Endothelial cell of umbilical vein (primary cell): ENCODE data around the gene MAGI1. TPM values are rescaled to one million over a fixed set of nuclear protein-coding genes. Genes with fewer than 3 reads are reported as not detected.
"Not testable (repeated sequence)": the region's sequence is repeated elsewhere in the genome, so short reads cannot be mapped to it uniquely, and the experiment has no call there.

Experiments
- BruUV-seq: library from RNA; stranded (reverse); fragments of 400-500 nt; replicated peaks from 2 replicates; lab custom pipeline; 2021; lab: Mats Ljungman, UMichigan
- CTCF ChIA-PET: fragments of 300-600, 350-600 bp; sonication (Branson Sonifier 250); formaldehyde crosslinking; loops from one replicate; lab custom pipeline; 2021; ENCODE audit warnings: antibody characterized with exemption, inconsistent platforms; lab: Charles Lee
- POLR2A ChIA-PET: fragments of 300-600, 350-600 bp; sonication (Branson Sonifier 250); formaldehyde crosslinking; loops from one replicate; lab custom pipeline; 2021; ENCODE audit warnings: antibody characterized with exemption, inconsistent platforms; lab: Charles Lee
- DNase-seq: peaks from one replicate; pipeline ENCODE4 v3.0.0-alpha.2; 2011; ENCODE audit warnings: low read depth, low spot score
- FAIRE-seq: peaks from 2 replicates; lab custom pipeline; 2011; peaks lifted over from hg19 to GRCh38; lab: Jason Lieb, UNC
- H2AFZ ChIP-seq: 2 replicates; pipeline ENCODE4 v1.6.0; 2012; ENCODE audit warnings: low read depth, low read length, control low read depth, inconsistent platforms
- H3K27ac ChIP-seq: 2 replicates; pipeline ENCODE4 v1.5.1; 2011; ENCODE audit warnings: low read depth, mild to moderate bottlenecking, control low read depth, low read length, moderate library complexity; ENCODE audit not compliant: insufficient read depth
- H3K27me3 ChIP-seq, 2 experiments: 2 replicates each; pipeline versions ENCODE4 v1.6.0 to v1.6.1; 2011; ENCODE audit warnings: low read length in 2 of 2, mixed read lengths in 1 of 2; ENCODE audit not compliant: control insufficient read depth in 2 of 2, insufficient read depth in 2 of 2
- H3K36me3 ChIP-seq, 2 experiments: 2 replicates in 1 of 2; 3 replicates in 1 of 2; pipeline ENCODE4 v1.5.1; 2011; ENCODE audit warnings: low read length in 2 of 2, mild to moderate bottlenecking in 1 of 2, moderate library complexity in 1 of 2; ENCODE audit not compliant: control insufficient read depth in 2 of 2, insufficient read depth in 2 of 2; ENCODE audit errors: extremely low read depth in 1 of 2
- H3K4me1 ChIP-seq: 3 replicates; pipeline ENCODE4 v1.5.1; 2011; ENCODE audit warnings: mild to moderate bottlenecking, low read length; ENCODE audit not compliant: control insufficient read depth, insufficient read depth; ENCODE audit errors: extremely low read depth
- H3K4me2 ChIP-seq: 2 replicates; pipeline ENCODE4 v1.6.1; 2011; ENCODE audit warnings: low read length, control low read depth, mixed read lengths; ENCODE audit not compliant: insufficient read depth
- H3K4me3 ChIP-seq, 3 experiments: fragments of 200-600 bp in 1 of 3; sonication (generic), shearing (Covaris generic) in 1 of 3; replicated peaks in 1 of 3; 2 replicates each; pipeline ENCODE4 v1.5.1; 2011 to 2016; ENCODE audit warnings: control low read depth in 3 of 3, low read length in 3 of 3, mild to moderate bottlenecking in 2 of 3, inconsistent platforms in 1 of 3, low read depth in 1 of 3, moderate library complexity in 1 of 3; ENCODE audit not compliant: insufficient read depth in 1 of 3
- H3K79me2 ChIP-seq: 2 replicates; pipeline ENCODE4 v1.6.0; 2012; ENCODE audit warnings: low read length, inconsistent platforms; ENCODE audit not compliant: control insufficient read depth, insufficient read depth
- H3K9ac ChIP-seq: replicated peaks from 2 replicates; pipeline ENCODE3; 2011; ENCODE audit warnings: low read length, control low read depth; ENCODE audit not compliant: insufficient read depth; ENCODE audit errors: extremely low read depth
- H3K9me1 ChIP-seq: replicated peaks from 3 replicates; pipeline ENCODE4 v1.6.0; 2011; ENCODE audit warnings: mild to moderate bottlenecking, low read length; ENCODE audit not compliant: control insufficient read depth, insufficient read depth; ENCODE audit errors: extremely low read depth
- H3K9me3 ChIP-seq: replicated peaks from 2 replicates; pipeline ENCODE4 v1.5.1; 2012; ENCODE audit warnings: low read length, inconsistent platforms; ENCODE audit not compliant: control insufficient read depth, insufficient read depth
- H4K20me1 ChIP-seq: replicated peaks from 2 replicates; pipeline ENCODE3; 2011; ENCODE audit warnings: mild to moderate bottlenecking, low read length; ENCODE audit not compliant: control insufficient read depth, insufficient read depth; ENCODE audit errors: extremely low read depth
- CTCF ChIP-seq, 2 donors: IDR thresholded peaks; 1 replicate in 1 of 2; 2 replicates in 1 of 2; pipeline ENCODE4 v1.5.1; 2011; ENCODE audit warnings: low read length in 2 of 2, mild to moderate bottlenecking in 2 of 2, moderate library complexity in 2 of 2, control low read depth in 1 of 2, inconsistent platforms in 1 of 2, low read depth in 1 of 2; ENCODE audit not compliant: insufficient read depth in 1 of 2; ENCODE audit errors: extremely low read depth in 1 of 2
- EZH2 ChIP-seq: IDR thresholded peaks from 2 replicates; pipeline ENCODE4 v1.6.1; 2012; ENCODE audit warnings: borderline replicate concordance, low read depth, mild to moderate bottlenecking, moderate library complexity, low read length, inconsistent platforms; ENCODE audit not compliant: severe bottlenecking
- FOS ChIP-seq: IDR thresholded peaks from 2 replicates; pipeline ENCODE4 v1.6.1; 2011; ENCODE audit warnings: mild to moderate bottlenecking, low read length, moderate library complexity, borderline replicate concordance; ENCODE audit not compliant: insufficient read depth
- GATA2 ChIP-seq: IDR thresholded peaks from 2 replicates; pipeline ENCODE4 v1.7.0; 2011; ENCODE audit warnings: low read depth, mild to moderate bottlenecking, moderate library complexity, mixed read lengths, low read length; ENCODE audit not compliant: insufficient read length, insufficient read depth
- JUN ChIP-seq: IDR thresholded peaks from 2 replicates; pipeline ENCODE4 v1.6.1; 2011; ENCODE audit warnings: borderline replicate concordance, low read depth; ENCODE audit not compliant: insufficient read length, insufficient read depth
- MAX ChIP-seq: IDR thresholded peaks from 2 replicates; pipeline ENCODE4 v1.6.1; 2011; ENCODE audit not compliant: insufficient read depth, insufficient read length
- MYC ChIP-seq: IDR thresholded peaks from one replicate; pipeline ENCODE4 v1.6.1; 2011; ENCODE audit warnings: mild to moderate bottlenecking, low read depth, low read length
- POLR2A ChIP-seq: IDR thresholded peaks from 2 replicates; pipeline ENCODE4 v1.6.1; 2012; ENCODE audit warnings: low read depth, mild to moderate bottlenecking, control low read depth, low read length
- POLR2AphosphoS5 ChIP-seq: IDR thresholded peaks from 2 replicates; pipeline ENCODE4 v1.6.1; 2012; ENCODE audit warnings: low read depth, mild to moderate bottlenecking, control low read depth, low read length, moderate library complexity; ENCODE audit not compliant: insufficient read depth
- dilution Hi-C: fragments of 300-500 bp; cut with MboI; formaldehyde crosslinking; loops from one replicate; pipeline ENCODE4 v1.15.0; 2019; ENCODE audit warnings: low sequenced_read_pairs; ENCODE audit not compliant: extremely low pct_ligation_motif_present
- intact Hi-C: fragments of 100-400 bp; cut with micrococcal nuclease; formaldehyde crosslinking; loops from one replicate; pipeline ENCODE4 v1.10.0; 2022
- polyA plus RNA-seq, 4 experiments: library from polyadenylated mRNA; depleted of rRNA in 3 of 4; stranded (reverse) in 3 of 4; unstranded in 1 of 4; fragments of >200 nt; gene quantifications; 2 replicates each; pipeline versions ENCODE4 v1.2.1 to v1.2.3, GENCODE V29; 2011 to 2012; ENCODE audit warnings: missing spikeins in 1 of 4
- total RNA-seq: library from RNA; stranded (reverse); gene quantifications from 2 replicates; pipeline ENCODE4 v1.2.3, GENCODE V29; 2021

MAGI1 gene
- total and polyA plus RNA-seq, 2 donors (not counting 3 experiments of a cell fraction or from before 2014, with no cell fraction given): 10.1 to 47.9 TPM

GRCh38 chr3:65861718-65862117 is 177.0 kb downstream of the MAGI1 start:
- BruUV-seq: no TSS peak
- FAIRE-seq (no peak), DNase-seq (no peak)
- ChIA-PET CTCF (no interaction called here), POLR2A (no interaction called here)
- H3K9me1 ChIP-seq: no peaks in the 10 kb centered on the region
- no peak overlapping the region for H3K9ac ChIP-seq
- peaks cover 2% of the 10 kb centered on the region for H4K20me1 ChIP-seq
- no peaks in the 10 kb centered on the region for H3K27me3 ChIP-seq
- TF ChIP-seq EZH2: no peak
- TF ChIP-seq FOS: no peak
- no peak for TF ChIP-seq MYC
- TF ChIP-seq GATA2: no peak
- TF ChIP-seq POLR2A: no peak
- TF ChIP-seq MAX: no peak
- no peak for TF ChIP-seq CTCF (IDR thresholded peaks at IDR 0.05; ENCODE audit: extremely low read depth in 1 of 2, insufficient read depth in 1 of 2, low read depth in 1 of 2, low read length in 2 of 2)
- no peak for TF ChIP-seq POLR2AphosphoS5
- TF ChIP-seq JUN: no peak
- H3K4me2 ChIP-seq: no peak overlapping the region
- dilution Hi-C loops (no loop called here), intact Hi-C loops (no loop called here)
- H3K27ac ChIP-seq: no peak overlapping the region
- H3K79me2 ChIP-seq: no peaks in the 10 kb centered on the region
- peaks cover 10% of the 10 kb centered on the region for H3K4me1 ChIP-seq
- H2AFZ ChIP-seq: no peak overlapping the region
- no peaks in the 10 kb centered on the region for H3K36me3 ChIP-seq
- no peak overlapping the region for H3K4me3 ChIP-seq
- H3K9me3 ChIP-seq: no peaks in the 10 kb centered on the region

GRCh38 chr3:65859612-65860011 is 179.1 kb downstream of the MAGI1 start:
- intact Hi-C loops, DNase-seq, H4K20me1 ChIP-seq, BruUV-seq, POLR2A ChIA-PET, H3K27ac ChIP-seq, CTCF ChIA-PET, H3K27me3 ChIP-seq, H3K36me3 ChIP-seq, dilution Hi-C loops, H3K9me1 ChIP-seq, FAIRE-seq, H3K9me3 ChIP-seq, H3K9ac ChIP-seq, H3K79me2 ChIP-seq, H3K4me3 ChIP-seq, H3K4me2 ChIP-seq, H2AFZ ChIP-seq: not testable (repeated sequence)
- peaks cover 19% of the 10 kb centered on the region for H3K4me1 ChIP-seq
